ENCODE results near the gene NRXN3. TPM values are rescaled to one million over a fixed set of nuclear protein-coding genes. Genes with fewer than 3 reads are reported as not detected.

NRXN3 gene
- total RNA-seq, 6 experiments from 2014 or later: 0.07 to 0.28 (median 0.11) TPM; not detected in 2

GRCh38 chr14:78637908-78638475 lies 467.8 kb downstream of the NRXN3 start:
- H3K4me1 Mint-ChIP-seq (ENCODE audit: low read depth): no peaks in the 10 kb centered on the region
- no peak for TF ChIP-seq CTCF (IDR thresholded peaks at IDR 0.05)
- H3K9me3 Mint-ChIP-seq: no peaks in the 10 kb centered on the region
- peaks cover 2% of the 10 kb centered on the region; the same call in 1 of the 2 replicates for H3K27me3 Mint-ChIP-seq (ENCODE audit: insufficient read depth)
- H3K27ac Mint-ChIP-seq: no peak overlapping the region
- no peak for DNase-seq
- H3K4me3 Mint-ChIP-seq: no peak overlapping the region
- H3K36me3 Mint-ChIP-seq (ENCODE audit: low read depth): no peaks in the 10 kb centered on the region

GRCh38 chr14:78638926-78639325 lies 468.8 kb downstream of the NRXN3 start:
- no peaks in the 10 kb centered on the region for H3K9me3 Mint-ChIP-seq
- no peak for TF ChIP-seq CTCF (IDR thresholded peaks at IDR 0.05)

GRCh38 chr14:78644824-78645559 lies 474.8 kb downstream of the NRXN3 start:
- H3K27me3 Mint-ChIP-seq (ENCODE audit: insufficient read depth): peaks cover 2% of the 10 kb centered on the region
- H3K4me3 Mint-ChIP-seq: no peak overlapping the region
- no peaks in the 10 kb centered on the region for H3K36me3 Mint-ChIP-seq (ENCODE audit: low read depth)
- no peak overlapping the region for H3K27ac Mint-ChIP-seq
- no peaks in the 10 kb centered on the region for H3K9me3 Mint-ChIP-seq
- no peak for TF ChIP-seq CTCF (IDR thresholded peaks at IDR 0.05)
- DNase-seq: no peak
- no peaks in the 10 kb centered on the region for H3K4me1 Mint-ChIP-seq (ENCODE audit: low read depth)

More at GRCh38 chr14:78638926-78639325, 468.8 kb downstream of the NRXN3 start:
- no peaks in the 10 kb centered on the region for H3K36me3 Mint-ChIP-seq (ENCODE audit: low read depth)
- DNase-seq: no peak
- no peak overlapping the region for H3K4me3 Mint-ChIP-seq
- no peaks in the 10 kb centered on the region for H3K4me1 Mint-ChIP-seq (ENCODE audit: low read depth)
- peaks cover 4% of the 10 kb centered on the region; the same call in 1 of the 2 replicates for H3K27me3 Mint-ChIP-seq (ENCODE audit: insufficient read depth)
- no peak overlapping the region for H3K27ac Mint-ChIP-seq

GRCh38 chr14:78652727-78653126 lies 482.6 kb downstream of the NRXN3 start:
- H3K27ac Mint-ChIP-seq: no peak overlapping the region
- H3K4me3 Mint-ChIP-seq: no peak overlapping the region
- TF ChIP-seq CTCF (IDR thresholded peaks at IDR 0.05): no peak
- DNase-seq: no peak
- peaks cover 4% of the 10 kb centered on the region; the same call in 1 of the 2 replicates for H3K9me3 Mint-ChIP-seq
- H3K27me3 Mint-ChIP-seq (ENCODE audit: insufficient read depth): no peaks in the 10 kb centered on the region; the same call in 1 of the 2 replicates
- no peaks in the 10 kb centered on the region for H3K36me3 Mint-ChIP-seq (ENCODE audit: low read depth)
- H3K4me1 Mint-ChIP-seq (ENCODE audit: low read depth): no peaks in the 10 kb centered on the region

GRCh38 chr14:78653173-78653572 lies 483.0 kb downstream of the NRXN3 start:
- Mint-ChIP-seq H3K27ac (no peak overlapping the region), H3K36me3 (ENCODE audit: low read depth) (no peaks in the 10 kb centered on the region), H3K9me3 (peaks cover 4% of the 10 kb centered on the region; the same call in 1 of the 2 replicates), H3K27me3 (ENCODE audit: insufficient read depth) (no peaks in the 10 kb centered on the region; the same call in 1 of the 2 replicates), H3K4me1 (ENCODE audit: low read depth) (no peaks in the 10 kb centered on the region), H3K4me3 (no peak overlapping the region)
- DNase-seq: no peak
- no peak for TF ChIP-seq CTCF (IDR thresholded peaks at IDR 0.05)
